Upper lobe of left lung (tissue), 6 donors: ENCODE measurements around the gene NDUFS1. TPM values are rescaled to one million over a fixed set of nuclear protein-coding genes. Genes with fewer than 3 reads are reported as not detected.
"Not testable (repeated sequence)": the region's sequence is repeated elsewhere in the genome, so short reads cannot be mapped to it uniquely, and the experiment has no call there.

Experiments
- ATAC-seq, 2 donors: fragments of 200-7000 bp; cut with Tn5 transposase; one replicate each; pipeline ENCODE4 v1.9.1; 2022; ENCODE audit warnings: mild to moderate bottlenecking in 2 of 2, moderate library complexity in 2 of 2; ENCODE audit not compliant: low FRiP score in 2 of 2
- DNase-seq, 2 donors: peaks; one replicate each; pipeline ENCODE4 v3.0.0-alpha.2; 2019 to 2020
- H3K27ac ChIP-seq, 4 donors: fragments of 200-600 bp; sonication (generic); one replicate each; pipeline ENCODE4 v1.5.1; 2016 to 2019
- H3K27me3 ChIP-seq, 4 donors: fragments of 200-600 bp; sonication (generic); one replicate each; pipeline ENCODE4 v1.5.1; 2017 to 2019
- H3K36me3 ChIP-seq, 4 donors: fragments of 200-600 bp; sonication (generic); one replicate each; pipeline ENCODE4 v1.5.1; 2016 to 2019
- H3K4me1 ChIP-seq, 4 donors: fragments of 200-600 bp; sonication (generic); one replicate each; pipeline ENCODE4 v1.5.1; 2018 to 2019
- H3K4me3 ChIP-seq, 4 donors: fragments of 200-600 bp; sonication (generic); one replicate each; pipeline ENCODE4 v1.5.1; 2017 to 2019; ENCODE audit warnings: mild to moderate bottlenecking in 2 of 4, moderate library complexity in 1 of 4
- H3K9me3 ChIP-seq, 4 donors: fragments of 200-600 bp; sonication (generic); one replicate each; pipeline ENCODE4 v1.5.1; 2018 to 2019
- EP300 ChIP-seq, 4 donors: sonication (generic); formaldehyde crosslinking; IDR thresholded peaks; one replicate each; pipeline ENCODE4 v1.5.1; 2017; ENCODE audit warnings: antibody characterized with exemption in 4 of 4, control low read depth in 2 of 4
- POLR2A ChIP-seq, 4 donors: fragments of 450-650 bp; IDR thresholded peaks; one replicate each; pipeline ENCODE4 v1.5.1; 2016 to 2017; ENCODE audit warnings: antibody characterized with exemption in 4 of 4, mild to moderate bottlenecking in 2 of 4
- POLR2AphosphoS5 ChIP-seq, 2 donors: sonication (generic); formaldehyde crosslinking; IDR thresholded peaks; one replicate each; pipeline ENCODE4 v1.5.1; 2017; ENCODE audit warnings: antibody characterized with exemption in 2 of 2
- WGBS, 2 donors: methylation state at CpG; one replicate each; pipeline ENCODE4 v1.1.5; 2017 to 2018; 5-methylcytosine and 5-hydroxymethylcytosine counted together
- total RNA-seq, 6 donors: library from RNA; depleted of rRNA in 4 of 6; stranded (reverse); fragments of >200 nt in 4 of 6; gene quantifications; one replicate each; pipeline versions ENCODE4 v1.1.0 to v1.2.1, GENCODE V29; 2016 to 2021
- TF ChIP-seq, protein P1 (sequence below), 6 experiments: fragments of 450-650 bp in 4 of 6; fragments of 200-600 bp in 2 of 6; sonication (generic) in 2 of 6; IDR thresholded peaks; one replicate each; pipeline ENCODE4 v1.5.1; 2016 to 2019; ENCODE audit warnings: antibody characterized with exemption in 6 of 6
- donor health status: DM: no; HTN: no; CAD: no; lungs with moderate emphysema.
- donor health status: DM: no; HTN: yes; CAD: no; lungs with severe emphysema.

NDUFS1 gene
- total RNA-seq: 10 to 100 TPM; 27.9 to 64.0 (median 55.7) TPM

DNA sequence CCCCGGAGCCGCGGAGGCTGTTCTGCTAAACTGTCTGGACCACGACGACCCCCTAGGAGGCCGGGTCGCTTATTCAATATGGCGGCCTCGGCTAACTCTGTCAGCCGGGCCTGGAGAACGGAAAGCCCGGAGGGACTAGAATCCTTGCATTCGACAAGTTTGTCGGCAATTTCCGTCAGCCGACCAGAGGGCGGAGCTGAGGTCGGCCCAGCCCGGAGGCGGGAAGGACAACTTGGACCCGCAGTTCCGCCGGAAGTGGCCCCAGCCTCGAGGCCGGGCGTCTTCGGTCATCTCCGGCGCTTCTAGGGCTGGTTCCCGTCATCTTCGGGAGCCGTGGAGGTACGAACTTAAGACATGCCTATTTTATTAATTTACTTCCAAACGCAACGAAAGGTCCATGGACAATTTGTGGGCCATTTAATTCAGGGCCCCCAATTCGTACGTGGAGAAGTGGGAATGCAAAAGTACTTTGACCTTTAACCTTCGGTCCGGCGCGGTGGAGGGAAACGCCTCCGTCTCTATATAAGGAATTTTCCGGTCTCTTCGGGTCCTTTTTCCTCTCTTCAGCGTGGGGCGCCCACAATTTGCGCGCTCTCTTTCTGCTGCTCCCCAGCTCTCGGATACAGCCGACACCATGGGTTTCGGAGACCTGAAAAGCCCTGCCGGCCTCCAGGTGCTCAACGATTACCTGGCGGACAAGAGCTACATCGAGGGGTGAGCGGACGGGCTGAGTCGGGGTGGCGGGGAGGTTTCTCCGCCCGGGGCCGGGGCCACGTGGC lies at the start of gene NDUFS1, which contains the start of gene EEF1B2:
TSS of gene NDUFS1 (minus strand) at position 99 of the 779 bp plus-strand sequence. CDS start 5,766 bp downstream, outside the sequence.
TSS of gene EEF1B2 (plus strand) at position 550 of the 779 bp plus-strand sequence. CDS start at position 635, 85 bp downstream.
- Histone ChIP-seq H3K36me3 (peaks cover 17 to 42% (median 23%) of the 10 kb centered on the region in 4 donors), H3K27me3 (no peaks in the 10 kb centered on the region), H3K9me3 (no peaks in the 10 kb centered on the region), H3K4me1 (peaks cover 22 to 42% (median 25%) of the 10 kb centered on the region in 4 donors), H3K27ac (peak within 1 kb of the TSS; percentile 85 to 95 (median 94)), H3K4me3 (peak within 1 kb of the TSS; percentile 68 to 95 (median 81))
- ATAC-seq (peak; percentile 98 to 99), DNase-seq (peak; percentile 97 to 98)
- TF ChIP-seq EP300 (IDR thresholded peaks at IDR 0.05): peak in 1 of 4 donors; percentile 32
- peak; percentile 68 to 87 for TF ChIP-seq POLR2AphosphoS5 (IDR thresholded peaks at IDR 0.05)
- TF ChIP-seq POLR2A (IDR thresholded peaks at IDR 0.05): peak in 3 of 4 donors; percentile 25 to 64 (median 39)
- TF ChIP-seq, protein P1, sequence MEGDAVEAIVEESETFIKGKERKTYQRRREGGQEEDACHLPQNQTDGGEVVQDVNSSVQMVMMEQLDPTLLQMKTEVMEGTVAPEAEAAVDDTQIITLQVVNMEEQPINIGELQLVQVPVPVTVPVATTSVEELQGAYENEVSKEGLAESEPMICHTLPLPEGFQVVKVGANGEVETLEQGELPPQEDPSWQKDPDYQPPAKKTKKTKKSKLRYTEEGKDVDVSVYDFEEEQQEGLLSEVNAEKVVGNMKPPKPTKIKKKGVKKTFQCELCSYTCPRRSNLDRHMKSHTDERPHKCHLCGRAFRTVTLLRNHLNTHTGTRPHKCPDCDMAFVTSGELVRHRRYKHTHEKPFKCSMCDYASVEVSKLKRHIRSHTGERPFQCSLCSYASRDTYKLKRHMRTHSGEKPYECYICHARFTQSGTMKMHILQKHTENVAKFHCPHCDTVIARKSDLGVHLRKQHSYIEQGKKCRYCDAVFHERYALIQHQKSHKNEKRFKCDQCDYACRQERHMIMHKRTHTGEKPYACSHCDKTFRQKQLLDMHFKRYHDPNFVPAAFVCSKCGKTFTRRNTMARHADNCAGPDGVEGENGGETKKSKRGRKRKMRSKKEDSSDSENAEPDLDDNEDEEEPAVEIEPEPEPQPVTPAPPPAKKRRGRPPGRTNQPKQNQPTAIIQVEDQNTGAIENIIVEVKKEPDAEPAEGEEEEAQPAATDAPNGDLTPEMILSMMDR (IDR thresholded peaks at IDR 0.05): no peak
- WGBS, 2 donors: 1% methylated on average over 27 to 56 of the region's 64 CpGs

DNA sequence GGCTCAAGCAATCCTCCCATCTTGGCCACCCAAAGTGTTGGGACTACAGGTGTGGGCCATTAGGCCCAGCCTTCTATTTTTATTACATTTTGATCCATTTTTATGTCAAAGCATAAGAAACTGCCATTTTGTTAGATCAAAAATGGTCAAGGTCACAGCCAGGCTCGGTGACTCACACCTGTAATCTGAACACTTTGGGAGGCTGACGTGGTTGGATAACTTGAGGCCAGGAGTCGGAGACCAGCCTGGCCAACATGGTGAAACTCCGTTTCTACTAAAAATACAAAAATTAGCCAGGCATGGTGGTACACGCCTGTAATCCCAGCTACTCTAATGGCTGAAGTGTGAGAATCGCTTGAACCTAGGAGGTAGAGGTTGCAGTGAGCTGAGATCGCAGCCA lies 49.7 kb upstream of the NDUFS1 start:
- ATAC-seq (no peak), DNase-seq (no peak)
- H3K27ac ChIP-seq: no peak overlapping the region
- no peaks in the 10 kb centered on the region for H3K36me3 ChIP-seq
- H3K4me3 ChIP-seq: no peak overlapping the region
- no peaks in the 10 kb centered on the region for H3K9me3 ChIP-seq
- TF ChIP-seq, protein P1 (IDR thresholded peaks at IDR 0.05): no peak
- TF ChIP-seq POLR2A (IDR thresholded peaks at IDR 0.05) (no peak), EP300 (IDR thresholded peaks at IDR 0.05) (no peak), POLR2AphosphoS5 (IDR thresholded peaks at IDR 0.05) (no peak)
- 92 to 96% methylated on average over 7 of the region's 7 CpGs for WGBS, 2 donors
- H3K27me3 ChIP-seq: no peaks in the 10 kb centered on the region
- H3K4me1 ChIP-seq: no peaks in the 10 kb centered on the region

DNA sequence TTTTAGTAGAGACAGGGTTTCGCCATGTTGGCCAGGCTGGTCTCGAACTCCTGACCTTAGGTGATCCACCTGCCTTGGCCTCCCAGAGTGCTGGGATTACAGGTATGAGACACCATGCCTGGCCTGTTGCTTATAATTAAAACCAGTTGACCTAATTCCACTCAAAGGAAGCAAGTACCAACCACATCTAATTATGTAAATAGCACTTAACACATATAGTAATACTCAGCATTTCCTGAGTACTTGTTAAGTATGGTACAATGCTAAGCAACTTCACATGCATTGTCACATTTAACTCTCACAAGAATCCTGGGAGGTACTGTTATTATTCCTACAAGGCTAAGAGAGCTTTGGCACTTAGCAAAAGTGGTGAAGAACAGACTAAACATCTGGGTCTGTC lies 48.1 kb upstream of the NDUFS1 start:
- H3K4me1 ChIP-seq, H3K9me3 ChIP-seq, ATAC-seq, H3K27ac ChIP-seq, H3K4me3 ChIP-seq, H3K27me3 ChIP-seq, H3K36me3 ChIP-seq, DNase-seq: not testable (repeated sequence)
- WGBS, 2 donors: 83 to 91% methylated on average over 2 of the region's 2 CpGs

DNA sequence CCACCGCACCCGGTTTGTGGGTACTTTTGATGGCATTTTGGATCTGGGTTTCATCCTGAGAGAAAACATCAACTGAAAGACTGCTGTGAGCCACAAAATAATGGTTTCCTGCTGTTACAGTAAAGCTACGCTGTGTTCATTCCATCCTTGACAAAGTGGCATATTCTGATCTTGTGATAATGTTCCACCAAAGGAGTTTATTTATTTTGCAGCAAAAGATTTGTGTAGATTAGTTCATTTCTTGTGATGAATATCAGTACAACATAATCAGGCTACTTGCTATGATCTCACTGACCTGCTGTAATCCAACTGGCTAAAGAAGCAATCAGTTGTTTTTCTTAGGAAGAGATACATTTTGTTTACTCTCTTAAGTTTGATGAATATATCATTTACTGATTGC lies 45.5 kb upstream of the NDUFS1 start:
- no peak for DNase-seq
- WGBS, 2 donors: 55 to 66% methylated on average over 3 of the region's 3 CpGs
- TF ChIP-seq EP300 (IDR thresholded peaks at IDR 0.05) (no peak), POLR2A (IDR thresholded peaks at IDR 0.05) (no peak), POLR2AphosphoS5 (IDR thresholded peaks at IDR 0.05) (no peak)
- TF ChIP-seq, protein P1 (IDR thresholded peaks at IDR 0.05): no peak

DNA sequence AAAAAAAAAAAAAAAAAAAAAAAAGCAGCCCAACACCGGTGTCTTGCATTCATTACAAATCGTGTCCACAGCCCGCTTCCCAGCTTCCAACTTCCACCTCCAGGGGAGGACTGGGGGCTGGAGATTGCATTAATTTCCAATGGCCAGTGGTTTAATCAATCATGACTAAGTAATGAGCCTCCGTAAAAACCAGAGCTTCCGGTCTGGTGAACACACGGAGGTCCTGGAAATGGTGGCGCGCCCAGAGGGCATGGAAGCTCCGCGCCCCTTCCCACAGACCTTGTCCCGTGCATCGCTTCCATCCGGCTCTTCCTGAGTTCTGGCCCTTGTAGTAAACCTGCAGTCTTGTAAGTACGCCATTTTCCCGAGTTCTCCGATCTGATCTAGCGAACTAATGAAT lies 44.1 kb upstream of the NDUFS1 start:
- DNase-seq (no peak), ATAC-seq (no peak)
- H3K27ac ChIP-seq: no peak overlapping the region
- TF ChIP-seq, protein P1 (IDR thresholded peaks at IDR 0.05): no peak
- TF ChIP-seq POLR2AphosphoS5 (IDR thresholded peaks at IDR 0.05) (no peak), EP300 (IDR thresholded peaks at IDR 0.05) (no peak), POLR2A (IDR thresholded peaks at IDR 0.05) (no peak)
- WGBS, 2 donors: 95% methylated on average over 17 of the region's 17 CpGs
- no peaks in the 10 kb centered on the region for H3K4me1 ChIP-seq
- no peaks in the 10 kb centered on the region for H3K27me3 ChIP-seq
- no peaks in the 10 kb centered on the region for H3K36me3 ChIP-seq
- no peaks in the 10 kb centered on the region for H3K9me3 ChIP-seq
- no peak overlapping the region for H3K4me3 ChIP-seq

More for the DNA sequence above, 45.5 kb upstream of the NDUFS1 start:
- Histone ChIP-seq H3K4me1 (no peaks in the 10 kb centered on the region), H3K27ac (no peak overlapping the region), H3K4me3 (no peak overlapping the region), H3K27me3 (no peaks in the 10 kb centered on the region), H3K9me3 (no peaks in the 10 kb centered on the region), H3K36me3 (no peaks in the 10 kb centered on the region)
- ATAC-seq: no peak
